K562 (cell line): ENCODE data around the gene ZMYND8. TPM values are rescaled to one million over a fixed set of nuclear protein-coding genes. Genes with fewer than 3 reads are reported as not detected.

Source experiments
- ARID3B ChIP-seq: fragments of 250-450 bp; sonication (Bioruptor Pico); IDR thresholded peaks from 2 replicates; pipeline ENCODE4 v1.4.0; 2020; ENCODE audit warnings: borderline replicate concordance
- FOXJ3 ChIP-seq: sonication (generic); formaldehyde crosslinking; IDR thresholded peaks from 2 replicates; pipeline ENCODE4 v1.4.0; 2020; ENCODE audit warnings: mild to moderate bottlenecking, missing genetic modification reagents
- MLX ChIP-seq, 2 experiments: fragments of 450-650 bp in 1 of 2; sonication (generic) in 1 of 2; formaldehyde crosslinking; conservative IDR thresholded peaks; 2 replicates each; pipeline versions ENCODE4 v1.4.0 to v1.8.1; 2020 to 2022; ENCODE audit warnings: mild to moderate bottlenecking in 1 of 2, missing genetic modification reagents in 1 of 2
- NEUROD1 ChIP-seq: fragments of 150-350 bp; IDR thresholded peaks from 2 replicates; pipeline ENCODE4 v1.6.1; 2014; ENCODE audit warnings: borderline replicate concordance, low read length, low read depth; ENCODE audit not compliant: partially characterized antibody
- PBX2 ChIP-seq, 2 experiments: IDR thresholded peaks in 1 of 2; conservative IDR thresholded peaks in 1 of 2; 2 replicates each; pipeline ENCODE4 v1.6.1; 2016; ENCODE audit warnings: low read depth in 2 of 2, mild to moderate bottlenecking in 1 of 2, missing compliant biosample characterization in 1 of 2, missing genetic modification characterization in 1 of 2, moderate library complexity in 1 of 2
- USF2 ChIP-seq: sonication (generic); formaldehyde crosslinking; IDR thresholded peaks from 2 replicates; pipeline ENCODE4 v1.5.0; 2020; ENCODE audit warnings: missing genetic modification reagents
- ZNF274 ChIP-seq: IDR thresholded peaks from 2 replicates; pipeline ENCODE4 v1.6.1; 2011; ENCODE audit warnings: low read depth, mild to moderate bottlenecking, low read length, moderate library complexity, borderline replicate concordance
- polyA plus RNA-seq, 8 experiments: library from polyadenylated mRNA; depleted of rRNA in 4 of 8; stranded (reverse) in 5 of 8; unstranded in 3 of 8; fragments of >200 nt; fragmentation: Nextera tagmentation in 2 of 8; fragmentation: Illumina TruSeq in 1 of 8; extraction: Ambion mirVana in 2 of 8; extraction: Trizol in 1 of 8; gene quantifications; 2 replicates each; pipeline versions ENCODE4 v1.2.1 to v1.2.3, GENCODE V29; 2011 to 2014; ENCODE audit warnings: inconsistent platforms in 1 of 8, missing spikeins in 1 of 8
- total RNA-seq, 7 experiments: library from RNA; depleted of rRNA in 6 of 7; stranded (reverse); fragments of >200 nt in 6 of 7; fragmentation: Illumina TruSeq in 2 of 7; extraction: Trizol in 2 of 7; gene quantifications; 2 replicates each; pipeline versions ENCODE4 v1.2.1 to v1.2.3, GENCODE V29; 2011 to 2021; ENCODE audit warnings: low replicate concordance in 1 of 7
- TF ChIP-seq, protein P1 (sequence below), 2 experiments: fragments of 450-650 bp; formaldehyde crosslinking in 1 of 2; IDR thresholded peaks; 2 replicates each; pipeline versions ENCODE4 v1.4.0 to v1.6.1; 2014 to 2020; ENCODE audit warnings: mild to moderate bottlenecking in 2 of 2, borderline replicate concordance in 1 of 2, low read depth in 1 of 2
- TF ChIP-seq, protein P2 (sequence below): fragments of 200-400 bp; formaldehyde crosslinking; IDR thresholded peaks from 2 replicates; pipeline ENCODE4 v1.6.1; 2017; ENCODE audit warnings: mild to moderate bottlenecking, low read depth, low read length, moderate library complexity

Gene ZMYND8
- total and polyA plus RNA-seq, 9 of the 15 experiments (the other 6 are each of a cell fraction or from before 2014, with no cell fraction given), result 31.8 to 148 (median 71.9) TPM

DNA sequence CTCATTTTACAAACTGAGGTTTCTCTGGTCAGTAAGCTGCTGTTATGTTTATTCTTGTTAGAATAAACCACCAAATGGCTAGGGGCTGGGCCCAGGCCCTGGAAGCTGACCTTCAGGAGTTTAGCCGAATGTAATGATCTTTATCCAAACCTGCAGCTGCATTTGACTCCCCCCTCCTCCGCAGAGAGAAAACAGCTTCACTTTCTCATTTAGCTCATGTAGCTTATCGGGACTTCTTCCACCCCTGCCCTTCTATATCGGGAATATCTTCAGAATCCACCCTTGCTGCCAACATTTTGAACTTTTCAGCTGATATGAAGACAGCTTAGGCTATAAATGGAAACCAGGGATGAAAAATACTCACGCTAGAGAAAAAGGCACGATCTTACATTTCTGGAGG is 102.6 kb downstream of the ZMYND8 start (continued):
- TF ChIP-seq PBX2 (CRISPR knock-in tag; IDR thresholded peaks at IDR 0.05; ENCODE audit: low read depth), result no peak
- TF ChIP-seq PBX2 (tag; conservative IDR thresholded peaks at IDR 0.05; ENCODE audit: low read depth), result no peak
- no peak for TF ChIP-seq NEUROD1
- no peak for TF ChIP-seq FOXJ3 (CRISPR knock-in tag)
- TF ChIP-seq, protein P1, sequence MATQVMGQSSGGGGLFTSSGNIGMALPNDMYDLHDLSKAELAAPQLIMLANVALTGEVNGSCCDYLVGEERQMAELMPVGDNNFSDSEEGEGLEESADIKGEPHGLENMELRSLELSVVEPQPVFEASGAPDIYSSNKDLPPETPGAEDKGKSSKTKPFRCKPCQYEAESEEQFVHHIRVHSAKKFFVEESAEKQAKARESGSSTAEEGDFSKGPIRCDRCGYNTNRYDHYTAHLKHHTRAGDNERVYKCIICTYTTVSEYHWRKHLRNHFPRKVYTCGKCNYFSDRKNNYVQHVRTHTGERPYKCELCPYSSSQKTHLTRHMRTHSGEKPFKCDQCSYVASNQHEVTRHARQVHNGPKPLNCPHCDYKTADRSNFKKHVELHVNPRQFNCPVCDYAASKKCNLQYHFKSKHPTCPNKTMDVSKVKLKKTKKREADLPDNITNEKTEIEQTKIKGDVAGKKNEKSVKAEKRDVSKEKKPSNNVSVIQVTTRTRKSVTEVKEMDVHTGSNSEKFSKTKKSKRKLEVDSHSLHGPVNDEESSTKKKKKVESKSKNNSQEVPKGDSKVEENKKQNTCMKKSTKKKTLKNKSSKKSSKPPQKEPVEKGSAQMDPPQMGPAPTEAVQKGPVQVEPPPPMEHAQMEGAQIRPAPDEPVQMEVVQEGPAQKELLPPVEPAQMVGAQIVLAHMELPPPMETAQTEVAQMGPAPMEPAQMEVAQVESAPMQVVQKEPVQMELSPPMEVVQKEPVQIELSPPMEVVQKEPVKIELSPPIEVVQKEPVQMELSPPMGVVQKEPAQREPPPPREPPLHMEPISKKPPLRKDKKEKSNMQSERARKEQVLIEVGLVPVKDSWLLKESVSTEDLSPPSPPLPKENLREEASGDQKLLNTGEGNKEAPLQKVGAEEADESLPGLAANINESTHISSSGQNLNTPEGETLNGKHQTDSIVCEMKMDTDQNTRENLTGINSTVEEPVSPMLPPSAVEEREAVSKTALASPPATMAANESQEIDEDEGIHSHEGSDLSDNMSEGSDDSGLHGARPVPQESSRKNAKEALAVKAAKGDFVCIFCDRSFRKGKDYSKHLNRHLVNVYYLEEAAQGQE (IDR thresholded peaks at IDR 0.05; ENCODE audit: borderline replicate concordance), result no peak
- TF ChIP-seq, protein P1 (CRISPR knock-in tag; IDR thresholded peaks at IDR 0.05; ENCODE audit: low read depth), result no peak
- TF ChIP-seq USF2 (CRISPR knock-in tag), result no peak
- TF ChIP-seq, protein P2, sequence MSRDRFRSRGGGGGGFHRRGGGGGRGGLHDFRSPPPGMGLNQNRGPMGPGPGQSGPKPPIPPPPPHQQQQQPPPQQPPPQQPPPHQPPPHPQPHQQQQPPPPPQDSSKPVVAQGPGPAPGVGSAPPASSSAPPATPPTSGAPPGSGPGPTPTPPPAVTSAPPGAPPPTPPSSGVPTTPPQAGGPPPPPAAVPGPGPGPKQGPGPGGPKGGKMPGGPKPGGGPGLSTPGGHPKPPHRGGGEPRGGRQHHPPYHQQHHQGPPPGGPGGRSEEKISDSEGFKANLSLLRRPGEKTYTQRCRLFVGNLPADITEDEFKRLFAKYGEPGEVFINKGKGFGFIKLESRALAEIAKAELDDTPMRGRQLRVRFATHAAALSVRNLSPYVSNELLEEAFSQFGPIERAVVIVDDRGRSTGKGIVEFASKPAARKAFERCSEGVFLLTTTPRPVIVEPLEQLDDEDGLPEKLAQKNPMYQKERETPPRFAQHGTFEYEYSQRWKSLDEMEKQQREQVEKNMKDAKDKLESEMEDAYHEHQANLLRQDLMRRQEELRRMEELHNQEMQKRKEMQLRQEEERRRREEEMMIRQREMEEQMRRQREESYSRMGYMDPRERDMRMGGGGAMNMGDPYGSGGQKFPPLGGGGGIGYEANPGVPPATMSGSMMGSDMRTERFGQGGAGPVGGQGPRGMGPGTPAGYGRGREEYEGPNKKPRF, result no peak
- no peak for TF ChIP-seq MLX (CRISPR knock-in tag; conservative IDR thresholded peaks at IDR 0.05)
- TF ChIP-seq ARID3B (CRISPR knock-in tag), result no peak
- no peak for TF ChIP-seq ZNF274
